Breast epithelium (tissue), 4 donors: Measurements from ENCODE around the gene UACA. TPM values are rescaled to one million over a fixed set of nuclear protein-coding genes. Genes with fewer than 3 reads are reported as not detected.
A peak's percentile ranks its signal among the peaks of the same experiment; 100 is the strongest.

Experiments
- DNase-seq, 2 donors: peaks; one replicate each; pipeline ENCODE4 v3.0.0-alpha.2; 2019; ENCODE audit warnings: low spot score in 2 of 2
- H3K27ac ChIP-seq, 2 donors: fragments of 200-600 bp; sonication (generic) in 1 of 2; one replicate each; pipeline ENCODE4 v1.5.1; 2016 to 2019; ENCODE audit warnings: mild to moderate bottlenecking in 1 of 2
- H3K27me3 ChIP-seq, 2 donors: fragments of 200-600 bp; sonication (generic) in 1 of 2; one replicate each; pipeline versions ENCODE4 v1.5.1 to v1.6.0; 2017 to 2019; ENCODE audit warnings: control low read depth in 1 of 2, mild to moderate bottlenecking in 1 of 2
- H3K36me3 ChIP-seq: fragments of 200-600 bp; one replicate; pipeline ENCODE4 v1.5.1; 2019
- H3K4me1 ChIP-seq, 2 donors: fragments of 200-600 bp; sonication (generic); one replicate each; pipeline ENCODE4 v1.5.1; 2016 to 2019; ENCODE audit warnings: control low read depth in 1 of 2
- H3K4me3 ChIP-seq, 3 donors: fragments of 200-600 bp; sonication (generic); 1 replicate in 2 of 3; 2 replicates in 1 of 3; pipeline ENCODE4 v1.5.1; 2016 to 2019; ENCODE audit warnings: mild to moderate bottlenecking in 3 of 3, moderate library complexity in 2 of 3
- H3K9me3 ChIP-seq, 2 donors: fragments of 200-600 bp; sonication (generic) in 1 of 2; one replicate each; pipeline ENCODE4 v1.5.1; 2016 to 2019; ENCODE audit warnings: control low read depth in 1 of 2
- POLR2A ChIP-seq: fragments of 450-650 bp; IDR thresholded peaks from one replicate; pipeline ENCODE4 v1.6.1; 2016; ENCODE audit warnings: antibody characterized with exemption, mild to moderate bottlenecking, moderate library complexity
- POLR2AphosphoS5 ChIP-seq, 3 donors: sonication (generic); formaldehyde crosslinking; IDR thresholded peaks; one replicate each; pipeline ENCODE4 v1.6.1; 2017; ENCODE audit warnings: antibody characterized with exemption in 3 of 3
- intact Hi-C: fragments of 100-400 bp; cut with DNase I; formaldehyde crosslinking; loops from one replicate; pipeline ENCODE4 v1.15.1; 2023; ENCODE audit warnings: low total_unique reads
- total RNA-seq, 3 donors: library from RNA; depleted of rRNA; stranded (reverse); fragments of >200 nt; gene quantifications; one replicate each; pipeline ENCODE4 v1.1.0, GENCODE V29; 2016
- TF ChIP-seq, protein P1 (sequence below), 3 donors: fragments of 450-650 bp; IDR thresholded peaks; one replicate each; pipeline ENCODE4 v1.5.1; 2016 to 2017; ENCODE audit warnings: antibody characterized with exemption in 3 of 3, mild to moderate bottlenecking in 3 of 3, moderate library complexity in 3 of 3

The UACA gene
- total RNA-seq, 3 donors from 2014 or later: 68.5 to 144 (median 71.7) TPM

GRCh38 chr15:70768257-70768883, 5.0 kb upstream of the UACA start:
- H3K27ac ChIP-seq: no peak overlapping the region

GRCh38 chr15:70767667-70768066, 4.3 kb upstream of the UACA start:
- intact Hi-C loops: no loop called here
- no peak overlapping the region for H3K4me3 ChIP-seq
- DNase-seq: no peak
- H3K27ac ChIP-seq: no peak overlapping the region
- H3K9me3 ChIP-seq: no peaks in the 10 kb centered on the region
- no peaks in the 10 kb centered on the region for H3K27me3 ChIP-seq
- TF ChIP-seq POLR2A: no peak
- no peak for TF ChIP-seq POLR2AphosphoS5 (IDR thresholded peaks at IDR 0.05)
- TF ChIP-seq, protein P1, sequence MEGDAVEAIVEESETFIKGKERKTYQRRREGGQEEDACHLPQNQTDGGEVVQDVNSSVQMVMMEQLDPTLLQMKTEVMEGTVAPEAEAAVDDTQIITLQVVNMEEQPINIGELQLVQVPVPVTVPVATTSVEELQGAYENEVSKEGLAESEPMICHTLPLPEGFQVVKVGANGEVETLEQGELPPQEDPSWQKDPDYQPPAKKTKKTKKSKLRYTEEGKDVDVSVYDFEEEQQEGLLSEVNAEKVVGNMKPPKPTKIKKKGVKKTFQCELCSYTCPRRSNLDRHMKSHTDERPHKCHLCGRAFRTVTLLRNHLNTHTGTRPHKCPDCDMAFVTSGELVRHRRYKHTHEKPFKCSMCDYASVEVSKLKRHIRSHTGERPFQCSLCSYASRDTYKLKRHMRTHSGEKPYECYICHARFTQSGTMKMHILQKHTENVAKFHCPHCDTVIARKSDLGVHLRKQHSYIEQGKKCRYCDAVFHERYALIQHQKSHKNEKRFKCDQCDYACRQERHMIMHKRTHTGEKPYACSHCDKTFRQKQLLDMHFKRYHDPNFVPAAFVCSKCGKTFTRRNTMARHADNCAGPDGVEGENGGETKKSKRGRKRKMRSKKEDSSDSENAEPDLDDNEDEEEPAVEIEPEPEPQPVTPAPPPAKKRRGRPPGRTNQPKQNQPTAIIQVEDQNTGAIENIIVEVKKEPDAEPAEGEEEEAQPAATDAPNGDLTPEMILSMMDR (IDR thresholded peaks at IDR 0.05): no peak
- H3K36me3 ChIP-seq: no peaks in the 10 kb centered on the region
- no peaks in the 10 kb centered on the region for H3K4me1 ChIP-seq

More at GRCh38 chr15:70768257-70768883, 5.0 kb upstream of the UACA start:
- Histone ChIP-seq H3K36me3 (no peaks in the 10 kb centered on the region), H3K27me3 (no peaks in the 10 kb centered on the region), H3K4me1 (no peaks in the 10 kb centered on the region), H3K9me3 (no peaks in the 10 kb centered on the region), H3K4me3 (no peak overlapping the region)
- TF ChIP-seq POLR2A: no peak
- TF ChIP-seq, protein P1 (IDR thresholded peaks at IDR 0.05): no peak
- TF ChIP-seq POLR2AphosphoS5 (IDR thresholded peaks at IDR 0.05): no peak
- DNase-seq: no peak
- intact Hi-C loops: no loop called here

- no peaks in the 10 kb centered on the region for H3K4me1 ChIP-seq
- H3K36me3 ChIP-seq: no peaks in the 10 kb centered on the region
- H3K27ac ChIP-seq: no peak overlapping the region
- TF ChIP-seq POLR2AphosphoS5 (IDR thresholded peaks at IDR 0.05): no peak
- TF ChIP-seq, protein P1 (IDR thresholded peaks at IDR 0.05): no peak
- TF ChIP-seq POLR2A: no peak
- no peaks in the 10 kb centered on the region for H3K27me3 ChIP-seq
- intact Hi-C loops: no loop called here
- no peak overlapping the region for H3K4me3 ChIP-seq
- no peak for DNase-seq
- no peaks in the 10 kb centered on the region for H3K9me3 ChIP-seq
Measured at GRCh38 chr15:70766597-70766996, 3.2 kb upstream of the UACA start.

DNA sequence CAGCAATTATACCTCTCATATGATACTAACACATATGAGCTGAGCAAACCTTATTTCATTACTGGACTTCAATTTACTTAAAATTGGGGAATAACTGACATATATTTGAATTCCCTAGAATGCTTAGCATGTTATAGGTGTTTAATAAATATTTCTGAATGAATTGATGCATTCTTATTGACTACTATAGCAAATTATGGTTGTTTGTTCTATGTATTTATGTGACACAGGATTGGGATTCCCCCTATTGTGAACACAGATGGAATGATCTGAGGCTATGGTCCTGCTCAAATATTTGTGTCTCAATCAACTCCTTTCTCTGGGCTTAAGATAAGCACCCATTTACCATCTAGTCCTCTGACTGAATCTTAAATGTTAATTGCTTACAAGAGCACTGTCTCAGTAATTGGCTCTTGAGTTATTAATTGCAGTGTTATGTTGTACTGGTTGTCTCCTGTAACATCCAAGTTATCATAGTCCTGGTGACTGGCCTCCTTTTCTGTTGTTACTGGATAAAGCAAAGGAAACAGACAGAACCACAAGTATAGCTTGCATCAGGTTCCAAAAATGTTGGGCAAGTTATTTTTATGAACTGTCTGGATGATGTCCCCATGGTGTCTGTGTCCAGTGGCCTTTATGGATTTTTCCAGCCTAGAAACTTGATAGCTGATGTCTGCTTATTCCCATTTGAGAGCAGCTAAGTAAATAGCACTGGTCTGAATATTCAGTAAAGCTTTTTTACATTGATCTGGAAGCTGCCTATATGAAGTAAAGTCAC, 2.3 kb upstream of the UACA start:
- H3K27ac ChIP-seq: peak overlapping the region in 1 of 2 donors; percentile 0
- DNase-seq: no peak
- no peaks in the 10 kb centered on the region for H3K27me3 ChIP-seq
- H3K9me3 ChIP-seq: no peaks in the 10 kb centered on the region
- no peak overlapping the region for H3K4me3 ChIP-seq
- H3K4me1 ChIP-seq: no peaks in the 10 kb centered on the region
- no peaks in the 10 kb centered on the region for H3K36me3 ChIP-seq
- intact Hi-C loops: no loop called here
- no peak for TF ChIP-seq POLR2A
- TF ChIP-seq, protein P1 (IDR thresholded peaks at IDR 0.05): no peak
